ENCODE data around the gene GALK1. TPM values are rescaled to one million over a fixed set of nuclear protein-coding genes. Genes with fewer than 3 reads are reported as not detected.
A peak's percentile ranks its signal among the peaks of the same experiment; 100 is the strongest.

The GALK1 gene
- total and polyA plus RNA-seq, 2 experiments from 2014 or later = 40.6 to 46.5 TPM

DNA sequence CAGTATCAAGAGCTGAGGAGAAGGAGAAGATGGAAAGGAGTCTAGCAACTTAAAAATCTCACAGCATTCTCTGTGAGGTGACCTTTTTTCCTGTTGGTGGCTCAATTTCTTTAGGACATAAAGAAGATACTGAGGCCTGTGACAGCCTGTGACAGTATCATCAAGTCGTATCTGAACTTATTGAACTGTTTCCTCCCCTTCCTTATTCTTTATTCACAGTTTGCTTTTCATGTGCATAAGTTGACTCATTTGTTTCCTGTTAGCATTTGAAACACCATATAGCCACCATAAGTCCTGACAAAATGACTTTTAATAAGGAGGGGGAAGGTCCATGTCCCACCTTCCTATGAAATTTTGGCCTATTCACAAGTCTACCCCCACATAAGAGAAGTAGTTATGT lies 28.5 kb upstream of the GALK1 start:
- no peak overlapping the region for H3K9ac ChIP-seq
- in situ Hi-C loops (cut with MboI) = no loop called here
- no peaks in the 10 kb centered on the region for H4K20me1 ChIP-seq (ENCODE audit: insufficient read depth)
- no peak overlapping the region for H3K27ac ChIP-seq
- no peak overlapping the region for H3K4me2 ChIP-seq (ENCODE audit: unreplicated experiment)
- H3K27me3 ChIP-seq (replicated peaks; ENCODE audit: insufficient read depth) = no peaks in the 10 kb centered on the region
- DNase-seq = no peak
- no peaks in the 10 kb centered on the region for H3F3A ChIP-seq (ENCODE audit: insufficient read depth)
- H3K79me2 ChIP-seq (ENCODE audit: insufficient read depth) = peaks cover 97% of the 10 kb centered on the region
- peaks cover 10% of the 10 kb centered on the region; the same call in 1 of the 2 replicates for H3K4me1 ChIP-seq (ENCODE audit: insufficient read depth)
- H2AFZ ChIP-seq = no peak overlapping the region
- 84 to 90% methylated on average over 1 of the region's 1 CpG for WGBS, 2 experiments (ENCODE audit: low coverage in 1 of 2, low lambda C conversion rate in 2 of 2, missing lambda C conversion rate in 2 of 2)
- H3K9me2 ChIP-seq (ENCODE audit: insufficient read depth) = no peaks in the 10 kb centered on the region
- no peaks in the 10 kb centered on the region for H3K9me3 ChIP-seq (ENCODE audit: low read depth)
- no peak for TF ChIP-seq EZH2phosphoT487 (IDR thresholded peaks at IDR 0.05; ENCODE audit: insufficient read depth, low read depth)
- TF ChIP-seq EZH2 (IDR thresholded peaks at IDR 0.05; ENCODE audit: insufficient read depth, poor library complexity, severe bottlenecking) = no peak
- no peak overlapping the region for H3K4me3 ChIP-seq
- H3K36me3 ChIP-seq (ENCODE audit: low read depth) = 0 out of 2 replicates have a peak, but pooled peaks cover 7% of the 10 kb centered on the region

DNA sequence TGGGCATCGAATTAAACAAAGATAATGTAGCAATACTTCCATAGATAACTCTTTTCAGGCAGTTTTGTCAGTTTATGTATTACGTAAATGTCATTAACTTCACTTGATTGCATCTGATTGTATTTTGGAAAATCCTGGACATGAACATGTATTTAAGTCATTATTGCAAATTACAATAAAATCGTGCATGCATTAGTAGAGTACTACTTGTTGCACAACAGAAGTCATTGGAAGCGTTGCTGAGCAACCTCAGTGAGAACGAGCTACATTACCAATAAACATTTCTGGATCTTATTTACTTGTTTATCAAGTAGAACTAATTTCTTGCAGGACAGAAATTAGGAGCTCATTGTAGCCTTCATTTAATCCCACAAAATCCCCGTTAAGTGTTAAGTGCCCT lies 26.3 kb upstream of the GALK1 start:
- 51 to 53% methylated on average over 6 of the region's 6 CpGs for WGBS, 2 experiments (ENCODE audit: low coverage in 1 of 2, low lambda C conversion rate in 2 of 2, missing lambda C conversion rate in 2 of 2)
- Histone ChIP-seq H3K27me3 (replicated peaks; ENCODE audit: insufficient read depth) (no peaks in the 10 kb centered on the region), H3K27ac (no peak overlapping the region), H3K9me3 (ENCODE audit: low read depth) (no peaks in the 10 kb centered on the region), H3K4me2 (ENCODE audit: unreplicated experiment) (no peak overlapping the region), H3K79me2 (ENCODE audit: insufficient read depth) (peaks cover 99% of the 10 kb centered on the region), H2AFZ (no peak overlapping the region), H3K9ac (no peak overlapping the region), H3K9me2 (ENCODE audit: insufficient read depth) (no peaks in the 10 kb centered on the region), H3K4me3 (no peak overlapping the region), H3K4me1 (ENCODE audit: insufficient read depth) (peaks cover 17% of the 10 kb centered on the region), H3F3A (ENCODE audit: insufficient read depth) (peaks cover 8% of the 10 kb centered on the region), H3K36me3 (ENCODE audit: low read depth) (no peaks in the 10 kb centered on the region), H4K20me1 (ENCODE audit: insufficient read depth) (no peaks in the 10 kb centered on the region)
- in situ Hi-C loops (cut with MboI) = no loop called here
- DNase-seq = no peak
- no peak for TF ChIP-seq EZH2 (IDR thresholded peaks at IDR 0.05; ENCODE audit: insufficient read depth, poor library complexity, severe bottlenecking)
- TF ChIP-seq EZH2phosphoT487 (IDR thresholded peaks at IDR 0.05; ENCODE audit: insufficient read depth, low read depth) = no peak

DNA sequence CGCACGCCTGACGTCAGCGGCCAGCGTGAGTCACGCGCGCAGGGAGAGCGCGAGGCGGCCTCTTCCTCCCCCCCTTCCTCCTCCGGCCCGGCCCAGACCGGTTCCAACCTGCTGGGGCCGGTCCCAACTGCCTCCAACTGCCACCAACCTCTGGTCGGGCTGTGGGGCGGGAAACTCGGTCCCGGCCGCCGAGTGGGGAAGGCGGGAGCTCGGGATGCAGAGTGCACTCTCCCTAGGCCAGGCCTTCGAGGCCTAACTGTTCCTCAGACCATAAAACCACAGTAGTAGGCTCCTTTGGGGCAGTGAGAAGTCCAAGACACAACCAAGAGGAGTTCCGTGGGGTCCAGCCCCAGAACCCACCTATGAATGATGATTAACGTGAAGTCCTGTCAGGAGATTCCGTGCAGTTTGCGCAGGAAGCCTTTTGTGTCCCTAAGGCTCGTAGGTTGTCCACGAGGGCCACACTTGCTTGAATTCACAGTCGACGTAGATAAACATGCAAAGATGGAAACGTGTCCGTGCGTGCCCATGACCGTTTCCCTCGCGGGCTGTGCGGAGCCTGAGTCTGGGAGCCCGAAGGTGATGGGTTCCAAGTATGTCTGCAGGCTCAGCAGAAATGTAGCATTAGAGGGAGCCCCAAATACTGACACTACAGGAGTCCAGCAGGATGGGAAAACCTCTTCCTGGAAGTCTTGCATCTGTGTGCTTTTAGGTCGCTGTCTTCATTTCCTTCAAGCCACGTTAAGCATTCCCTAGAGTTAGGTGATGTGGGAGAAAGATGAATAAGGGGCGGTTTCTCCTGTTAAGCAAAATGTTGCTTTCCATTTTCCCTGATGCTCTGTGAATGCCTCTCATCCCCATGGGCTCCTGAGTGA lies 20.3 kb upstream of the GALK1 start:
- WGBS, 2 experiments (ENCODE audit: low coverage in 1 of 2, low lambda C conversion rate in 2 of 2, missing lambda C conversion rate in 2 of 2) = 5 to 7% methylated on average over 32 to 43 of the region's 43 CpGs
- H3K79me2 ChIP-seq (ENCODE audit: insufficient read depth) = peaks cover 42% of the 10 kb centered on the region
- peaks cover 31% of the 10 kb centered on the region for H3K4me1 ChIP-seq (ENCODE audit: insufficient read depth)
- no peaks in the 10 kb centered on the region for H3K27me3 ChIP-seq (replicated peaks; ENCODE audit: insufficient read depth)
- H3F3A ChIP-seq (ENCODE audit: insufficient read depth) = peaks cover 40% of the 10 kb centered on the region
- H3K27ac ChIP-seq = peak overlapping the region; percentile 99
- no peaks in the 10 kb centered on the region for H3K36me3 ChIP-seq (ENCODE audit: low read depth)
- peak overlapping the region; percentile 89 for H3K4me2 ChIP-seq (ENCODE audit: unreplicated experiment)
- TF ChIP-seq EZH2phosphoT487 (IDR thresholded peaks at IDR 0.05; ENCODE audit: insufficient read depth, low read depth) = no peak
- no peak for TF ChIP-seq EZH2 (IDR thresholded peaks at IDR 0.05; ENCODE audit: insufficient read depth, poor library complexity, severe bottlenecking)
- DNase-seq = peak; percentile 91
- no peaks in the 10 kb centered on the region for H4K20me1 ChIP-seq (ENCODE audit: insufficient read depth)
- peak overlapping the region; percentile 93 for H3K9ac ChIP-seq
- H3K4me3 ChIP-seq = peak overlapping the region; percentile 75
- H3K9me3 ChIP-seq (ENCODE audit: low read depth) = no peaks in the 10 kb centered on the region
- in situ Hi-C loops (cut with MboI) = no loop called here
- no peaks in the 10 kb centered on the region for H3K9me2 ChIP-seq (ENCODE audit: insufficient read depth)
- H2AFZ ChIP-seq = peak overlapping the region; percentile 64

DNA sequence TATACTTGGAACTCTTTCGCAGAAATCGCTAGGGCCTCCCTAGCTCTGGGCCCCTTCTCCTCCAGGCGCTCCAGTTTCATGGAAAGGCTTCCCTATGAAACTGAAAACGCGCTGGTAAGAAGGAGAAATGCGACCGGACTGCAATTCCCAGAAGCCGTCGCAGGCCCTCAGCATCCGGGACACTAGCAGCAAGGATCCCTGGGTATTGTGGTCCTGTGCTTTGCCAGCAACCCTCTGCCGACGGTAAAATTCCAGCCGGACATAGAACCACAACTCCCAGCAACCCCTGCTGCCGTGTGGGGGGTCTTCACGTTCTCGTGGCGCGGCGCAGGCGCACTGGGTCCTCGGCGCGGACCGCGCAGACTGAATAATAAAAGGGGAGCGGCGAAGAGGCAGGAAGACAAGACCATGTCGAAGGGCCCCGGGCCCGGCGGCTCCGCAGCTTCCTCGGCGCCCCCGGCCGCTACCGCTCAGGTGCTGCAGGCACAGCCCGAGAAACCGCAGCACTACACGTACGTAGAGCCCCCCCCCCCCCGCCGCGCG lies 19.6 kb upstream of the GALK1 start, which contains the start of gene UNK:
Gene UNK, plus strand, starts transcription at position 334 of the 543 bp plus-strand sequence. Its CDS starts 75 bp downstream, at position 409.
- WGBS, 2 experiments (ENCODE audit: low coverage in 1 of 2, low lambda C conversion rate in 2 of 2, missing lambda C conversion rate in 2 of 2) = 1 to 2% methylated on average over 27 to 38 of the region's 45 CpGs
- Histone ChIP-seq H3K4me2 (ENCODE audit: unreplicated experiment) (peak within 1 kb of the TSS; percentile 91), H3K4me1 (ENCODE audit: insufficient read depth) (peaks cover 31% of the 10 kb centered on the region), H3K27me3 (replicated peaks; ENCODE audit: insufficient read depth) (no peaks in the 10 kb centered on the region), H3K79me2 (ENCODE audit: insufficient read depth) (peaks cover 34% of the 10 kb centered on the region), H2AFZ (peak within 1 kb of the TSS; percentile 94), H3K9me3 (ENCODE audit: low read depth) (no peaks in the 10 kb centered on the region), H3K9ac (peak within 1 kb of the TSS; percentile 93), H3K9me2 (ENCODE audit: insufficient read depth) (no peaks in the 10 kb centered on the region), H3K4me3 (peak within 1 kb of the TSS; percentile 75), H4K20me1 (ENCODE audit: insufficient read depth) (no peaks in the 10 kb centered on the region), H3F3A (ENCODE audit: insufficient read depth) (peaks cover 44% of the 10 kb centered on the region), H3K36me3 (ENCODE audit: low read depth) (no peaks in the 10 kb centered on the region), H3K27ac (peak within 1 kb of the TSS; percentile 99)
- in situ Hi-C loops (cut with MboI) = no loop called here
- TF ChIP-seq EZH2phosphoT487 (IDR thresholded peaks at IDR 0.05; ENCODE audit: insufficient read depth, low read depth) (no peak), EZH2 (IDR thresholded peaks at IDR 0.05; ENCODE audit: insufficient read depth, poor library complexity, severe bottlenecking) (no peak)
- peak; percentile 99 for DNase-seq

Data from GM23248 (cell line).